ENCODE data around the gene SFR1. TPM values are rescaled to one million over a fixed set of nuclear protein-coding genes. Genes with fewer than 3 reads are reported as not detected.

SFR1 gene
- total and polyA plus RNA-seq, 8 donors = 0.58 to 13.1 (median 4.8) TPM

DNA sequence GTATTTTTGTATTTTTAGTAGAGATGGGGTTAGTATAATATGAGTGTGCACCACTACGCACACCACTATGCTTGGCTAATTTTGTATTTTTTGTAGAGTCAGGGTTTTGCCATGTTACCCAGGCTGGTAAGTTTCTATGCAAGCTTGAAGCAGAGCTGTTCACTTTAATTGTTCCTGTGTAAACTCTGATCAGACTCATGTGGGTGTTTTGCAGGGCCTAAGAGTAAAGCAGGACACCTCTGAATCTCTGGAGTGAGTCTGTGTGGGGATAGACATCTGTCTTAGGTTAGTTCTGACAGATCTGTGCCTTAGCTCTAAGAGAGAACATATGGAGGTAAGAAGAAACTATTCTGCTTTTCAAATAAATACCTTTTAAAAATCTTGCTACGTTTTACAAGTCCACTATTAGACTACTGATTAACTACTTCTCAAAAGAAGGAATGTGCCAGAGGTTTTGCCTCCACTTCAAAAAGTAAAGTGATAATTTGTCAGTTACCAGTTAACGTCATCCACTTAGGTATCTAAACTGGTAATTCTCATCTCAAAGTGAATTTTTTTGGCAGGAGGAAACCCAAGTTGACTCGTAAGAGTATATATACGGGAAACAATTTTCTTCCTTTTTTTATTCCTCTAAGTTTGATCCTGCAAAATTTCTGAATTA lies 37.4 kb upstream of the SFR1 start:
- H3K36me3 ChIP-seq = no peaks in the 10 kb centered on the region
- no peak for TF ChIP-seq POLR2AphosphoS5 (IDR thresholded peaks at IDR 0.05)
- no peak for TF ChIP-seq EP300 (IDR thresholded peaks at IDR 0.05)
- TF ChIP-seq POLR2A (IDR thresholded peaks at IDR 0.05) = no peak
- TF ChIP-seq, protein P1, sequence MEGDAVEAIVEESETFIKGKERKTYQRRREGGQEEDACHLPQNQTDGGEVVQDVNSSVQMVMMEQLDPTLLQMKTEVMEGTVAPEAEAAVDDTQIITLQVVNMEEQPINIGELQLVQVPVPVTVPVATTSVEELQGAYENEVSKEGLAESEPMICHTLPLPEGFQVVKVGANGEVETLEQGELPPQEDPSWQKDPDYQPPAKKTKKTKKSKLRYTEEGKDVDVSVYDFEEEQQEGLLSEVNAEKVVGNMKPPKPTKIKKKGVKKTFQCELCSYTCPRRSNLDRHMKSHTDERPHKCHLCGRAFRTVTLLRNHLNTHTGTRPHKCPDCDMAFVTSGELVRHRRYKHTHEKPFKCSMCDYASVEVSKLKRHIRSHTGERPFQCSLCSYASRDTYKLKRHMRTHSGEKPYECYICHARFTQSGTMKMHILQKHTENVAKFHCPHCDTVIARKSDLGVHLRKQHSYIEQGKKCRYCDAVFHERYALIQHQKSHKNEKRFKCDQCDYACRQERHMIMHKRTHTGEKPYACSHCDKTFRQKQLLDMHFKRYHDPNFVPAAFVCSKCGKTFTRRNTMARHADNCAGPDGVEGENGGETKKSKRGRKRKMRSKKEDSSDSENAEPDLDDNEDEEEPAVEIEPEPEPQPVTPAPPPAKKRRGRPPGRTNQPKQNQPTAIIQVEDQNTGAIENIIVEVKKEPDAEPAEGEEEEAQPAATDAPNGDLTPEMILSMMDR (IDR thresholded peaks at IDR 0.05) = no peak
- WGBS, 5 donors = 62 to 73% (median 69%) methylated on average over 5 of the region's 5 CpGs
- H3K4me1 ChIP-seq = no peaks in the 10 kb centered on the region
- no peak overlapping the region for H3K27ac ChIP-seq
- no peak overlapping the region for H3K4me3 ChIP-seq
- DNase-seq = no peak
- no peaks in the 10 kb centered on the region for H3K9me3 ChIP-seq
- H3K27me3 ChIP-seq = no peaks in the 10 kb centered on the region
- intact Hi-C loops (cut with DNase I; ENCODE audit: low total_unique reads) = no loop called here

DNA sequence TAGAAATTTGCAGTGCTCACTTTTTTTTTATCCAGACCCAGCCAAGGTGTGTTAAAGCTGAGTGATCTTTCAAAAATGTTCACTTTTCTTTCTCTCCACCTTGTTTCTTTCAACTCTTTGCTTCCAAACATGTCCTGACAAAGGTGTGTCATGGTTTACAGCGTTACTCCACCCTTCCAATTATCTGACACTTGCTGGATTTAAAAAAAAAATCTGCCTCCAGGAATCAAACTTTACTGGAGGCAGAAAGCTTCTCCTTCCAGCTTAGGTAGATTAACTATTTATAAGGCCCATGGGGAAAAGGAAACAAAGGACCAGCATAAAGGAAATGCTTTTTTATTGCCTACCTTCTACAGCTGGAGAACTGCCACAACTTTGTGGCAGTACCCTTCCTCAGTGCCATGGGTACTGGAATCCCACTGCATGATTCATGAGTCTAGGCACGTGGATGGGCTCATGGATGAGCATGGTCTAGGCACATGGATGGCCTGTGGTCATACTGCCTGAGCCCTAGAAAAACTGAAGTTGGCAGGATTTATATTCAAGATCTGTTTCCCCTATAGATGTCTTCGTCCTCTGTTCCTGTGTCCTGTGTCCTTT lies 36.1 kb upstream of the SFR1 start, which contains the start of gene COL17A1:
TSS of gene COL17A1 (minus strand) at position 80 of the 600 bp plus-strand sequence. CDS start 5,207 bp downstream, outside the sequence.
- DNase-seq = no peak
- H3K9me3 ChIP-seq = no peaks in the 10 kb centered on the region
- no peaks in the 10 kb centered on the region for H3K4me1 ChIP-seq
- TF ChIP-seq, protein P1 (IDR thresholded peaks at IDR 0.05) = no peak
- TF ChIP-seq POLR2AphosphoS5 (IDR thresholded peaks at IDR 0.05) = no peak
- no peak for TF ChIP-seq EP300 (IDR thresholded peaks at IDR 0.05)
- TF ChIP-seq POLR2A (IDR thresholded peaks at IDR 0.05) = no peak
- H3K27ac ChIP-seq = no peak within 1 kb of the TSS
- H3K36me3 ChIP-seq = no peaks in the 10 kb centered on the region
- H3K27me3 ChIP-seq = no peaks in the 10 kb centered on the region
- 62 to 79% (median 68%) methylated on average over 3 of the region's 3 CpGs for WGBS, 5 donors
- intact Hi-C loops (cut with DNase I; ENCODE audit: low total_unique reads) = no loop called here
- H3K4me3 ChIP-seq = no peak within 1 kb of the TSS

DNA sequence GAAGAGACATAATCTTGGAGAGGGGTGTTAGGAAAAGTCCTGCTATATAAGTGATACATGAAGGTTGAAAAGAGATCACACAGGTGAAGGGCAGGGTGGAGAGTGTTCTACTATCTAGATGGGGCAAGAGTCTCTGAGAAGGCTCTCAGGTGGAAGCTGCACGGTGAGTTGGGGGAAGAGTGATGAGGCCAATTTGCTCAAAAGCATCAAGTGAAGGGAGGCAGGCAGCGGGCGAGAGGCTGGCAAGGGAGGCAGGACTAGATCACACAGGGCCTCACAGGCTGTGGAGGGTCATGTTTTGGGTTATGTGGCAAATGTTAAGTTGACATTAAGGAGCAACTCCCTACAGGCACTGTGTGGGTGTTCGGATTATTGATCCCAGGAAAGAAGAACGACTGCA lies 33.7 kb upstream of the SFR1 start:
- no peak overlapping the region for H3K4me3 ChIP-seq

DNA sequence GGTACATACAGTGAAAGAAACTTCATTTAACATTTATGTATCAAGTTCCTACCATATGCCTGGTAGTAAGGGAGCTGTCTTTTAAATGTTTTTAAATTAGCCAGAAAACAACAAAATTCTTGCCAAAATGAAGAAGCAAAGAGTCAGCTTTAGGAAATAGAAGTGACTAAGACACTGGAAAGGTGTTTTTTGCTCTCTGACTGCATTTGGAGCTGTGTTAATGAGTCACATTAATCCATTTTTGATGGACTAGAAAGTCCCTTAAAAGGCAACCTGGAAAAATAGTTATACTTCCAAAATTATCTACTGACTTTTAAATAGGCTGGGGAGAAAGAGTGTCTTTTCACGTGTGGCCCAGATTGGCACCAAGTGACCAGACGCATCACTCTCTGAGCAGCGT lies 32.4 kb upstream of the SFR1 start:
- 74 to 87% (median 81%) methylated on average over 3 of the region's 3 CpGs for WGBS, 5 donors
- DNase-seq = no peak
- intact Hi-C loops (cut with DNase I; ENCODE audit: low total_unique reads) = no loop called here
- Histone ChIP-seq H3K9me3 (no peaks in the 10 kb centered on the region), H3K27me3 (no peaks in the 10 kb centered on the region), H3K4me3 (no peak overlapping the region), H3K36me3 (no peaks in the 10 kb centered on the region), H3K4me1 (no peaks in the 10 kb centered on the region), H3K27ac (no peak overlapping the region)
- TF ChIP-seq POLR2A (IDR thresholded peaks at IDR 0.05) (no peak), EP300 (IDR thresholded peaks at IDR 0.05) (no peak), POLR2AphosphoS5 (IDR thresholded peaks at IDR 0.05) (no peak)
- TF ChIP-seq, protein P1 (IDR thresholded peaks at IDR 0.05) = no peak

More for the DNA sequence above, 33.7 kb upstream of the SFR1 start:
- H3K27me3 ChIP-seq = no peaks in the 10 kb centered on the region
- H3K9me3 ChIP-seq = no peaks in the 10 kb centered on the region
- H3K4me1 ChIP-seq = no peaks in the 10 kb centered on the region
- no peaks in the 10 kb centered on the region for H3K36me3 ChIP-seq
- TF ChIP-seq POLR2A (IDR thresholded peaks at IDR 0.05) = no peak
- no peak for TF ChIP-seq POLR2AphosphoS5 (IDR thresholded peaks at IDR 0.05)
- no peak for TF ChIP-seq EP300 (IDR thresholded peaks at IDR 0.05)
- TF ChIP-seq, protein P1 (IDR thresholded peaks at IDR 0.05) = no peak
- WGBS, 5 donors = 88 to 93% (median 91%) methylated on average over 5 of the region's 5 CpGs
- intact Hi-C loops (cut with DNase I; ENCODE audit: low total_unique reads) = no loop called here
- DNase-seq = no peak
- no peak overlapping the region for H3K27ac ChIP-seq
